GM20000 (cell line): ENCODE data around the gene UTF1.

Source experiments
- DNase-seq: peaks from one replicate; pipeline ENCODE4 v3.0.0; 2012; ENCODE audit warnings: low spot score
- CTCF ChIP-seq: IDR thresholded peaks from 2 replicates; pipeline ENCODE4 v1.5.1; 2012; ENCODE audit warnings: mild to moderate bottlenecking, control low read depth; ENCODE audit errors: extremely low read depth, missing control alignments

UTF1 gene

DNA sequence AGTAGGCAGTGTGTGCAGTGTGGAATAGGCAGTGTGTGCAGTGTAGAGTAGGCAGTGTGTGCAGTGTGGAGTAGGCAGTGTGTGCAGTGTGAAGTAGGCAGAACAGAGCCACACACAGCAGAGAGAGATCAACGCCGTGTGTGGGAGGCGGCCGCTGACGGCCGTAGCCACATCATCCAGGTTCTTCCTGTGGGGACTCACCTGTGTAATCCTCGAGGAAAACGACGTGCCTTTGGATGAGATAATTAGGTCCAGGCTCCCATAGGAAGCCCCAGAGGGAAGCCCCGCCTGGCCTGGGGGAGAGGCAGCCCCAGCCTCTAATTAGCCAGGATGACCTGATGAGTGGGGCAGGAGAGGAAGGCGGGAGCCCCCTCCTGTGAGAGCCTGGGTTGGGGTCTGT is 44.6 kb upstream of the UTF1 start:
- no peak for DNase-seq
- TF ChIP-seq CTCF = no peak

DNA sequence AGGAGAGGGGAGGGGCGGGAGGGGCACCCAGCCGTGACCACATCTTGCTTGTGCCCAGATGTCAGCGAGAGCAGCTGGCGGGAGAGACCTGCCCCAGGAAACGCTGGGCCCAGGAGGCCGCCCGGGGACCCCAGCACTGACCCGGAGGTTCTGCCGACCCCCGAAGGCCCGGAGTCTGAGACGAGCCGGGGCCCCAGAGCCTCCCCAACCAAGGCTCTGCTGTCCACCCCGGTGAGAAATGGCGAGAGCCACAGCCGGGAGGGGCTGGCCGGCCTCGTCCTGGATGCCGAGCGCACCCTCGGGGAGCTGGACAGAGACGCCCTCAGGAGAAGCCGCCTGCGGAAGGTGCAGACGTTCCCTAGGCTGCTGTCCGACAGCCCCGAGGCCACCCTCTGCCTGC is 44.1 kb upstream of the UTF1 start:
- no peak for TF ChIP-seq CTCF
- DNase-seq = no peak

DNA sequence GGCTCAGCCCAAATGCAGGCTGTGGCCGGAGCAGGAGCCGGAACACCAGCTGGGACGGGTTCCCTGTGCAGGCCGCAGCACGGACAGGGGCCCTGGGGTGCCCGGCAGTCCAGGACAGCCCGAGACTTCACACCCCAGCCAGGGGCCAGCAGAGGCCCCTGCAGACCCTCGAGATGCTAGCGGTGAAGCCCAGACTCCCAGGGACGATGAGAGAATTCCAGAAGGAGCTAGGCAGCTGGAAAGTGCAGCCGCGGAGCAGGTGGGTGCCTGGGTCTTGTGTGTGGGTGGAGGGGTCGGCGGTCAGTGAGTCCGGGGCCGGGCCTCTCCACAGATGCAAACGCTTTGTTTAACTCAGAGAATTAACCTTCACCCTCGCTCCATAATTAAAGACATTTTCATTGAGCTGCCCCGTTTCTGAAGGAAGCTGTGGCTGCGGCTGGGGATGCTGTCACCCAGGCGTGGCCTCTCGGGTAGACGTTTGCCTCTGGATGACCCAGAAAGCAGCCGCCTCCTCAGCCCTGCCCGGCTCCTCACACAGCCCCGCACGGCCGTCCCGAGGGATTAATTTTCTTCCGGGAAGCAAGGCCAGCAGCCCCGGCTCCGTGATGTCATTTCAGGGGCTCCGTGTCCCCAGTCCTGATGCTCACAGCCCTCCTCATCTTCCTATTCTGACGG is 43.5 kb upstream of the UTF1 start:
- TF ChIP-seq CTCF = no peak
- DNase-seq = no peak

DNA sequence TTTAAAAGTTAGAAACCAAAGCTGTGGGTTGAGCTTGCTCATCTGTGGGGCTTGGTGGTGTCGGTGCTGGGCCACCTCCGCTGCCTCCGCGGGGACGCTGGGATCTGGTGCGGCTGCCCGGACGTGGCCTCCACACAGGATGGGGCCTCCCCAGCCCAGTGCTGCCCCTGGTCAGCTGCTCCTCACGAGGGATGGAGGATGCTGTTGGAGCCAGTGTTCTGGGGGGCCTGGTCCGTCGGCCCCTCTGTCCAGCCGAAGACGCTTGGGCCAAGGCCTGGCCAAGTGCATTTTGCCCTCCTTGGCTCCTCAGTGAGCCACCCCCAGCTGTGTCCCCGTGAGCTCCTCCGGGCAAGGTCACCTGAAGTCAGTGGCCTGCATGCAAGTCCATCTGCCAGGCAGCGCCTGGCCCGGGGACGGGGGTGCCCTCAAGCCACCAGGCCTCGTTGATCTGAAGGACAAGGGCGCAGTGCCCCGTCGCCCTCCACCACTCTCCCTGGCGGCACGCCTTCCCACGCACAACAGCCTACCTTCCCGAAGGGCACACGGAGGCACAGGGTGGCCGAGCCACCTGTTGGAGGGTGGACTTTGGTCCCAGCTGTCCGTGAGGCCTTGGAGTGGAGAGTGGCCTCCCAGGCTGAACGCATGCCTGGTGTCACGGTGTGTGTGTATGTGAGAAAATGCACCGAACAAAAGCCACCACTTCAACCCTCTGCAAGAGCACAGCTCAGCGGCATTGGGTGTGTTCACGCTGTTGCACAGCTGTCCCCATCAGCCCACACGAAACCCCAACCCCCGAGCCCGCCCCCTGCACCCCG is 42.7 kb upstream of the UTF1 start:
- DNase-seq = no peak
- TF ChIP-seq CTCF = no peak

DNA sequence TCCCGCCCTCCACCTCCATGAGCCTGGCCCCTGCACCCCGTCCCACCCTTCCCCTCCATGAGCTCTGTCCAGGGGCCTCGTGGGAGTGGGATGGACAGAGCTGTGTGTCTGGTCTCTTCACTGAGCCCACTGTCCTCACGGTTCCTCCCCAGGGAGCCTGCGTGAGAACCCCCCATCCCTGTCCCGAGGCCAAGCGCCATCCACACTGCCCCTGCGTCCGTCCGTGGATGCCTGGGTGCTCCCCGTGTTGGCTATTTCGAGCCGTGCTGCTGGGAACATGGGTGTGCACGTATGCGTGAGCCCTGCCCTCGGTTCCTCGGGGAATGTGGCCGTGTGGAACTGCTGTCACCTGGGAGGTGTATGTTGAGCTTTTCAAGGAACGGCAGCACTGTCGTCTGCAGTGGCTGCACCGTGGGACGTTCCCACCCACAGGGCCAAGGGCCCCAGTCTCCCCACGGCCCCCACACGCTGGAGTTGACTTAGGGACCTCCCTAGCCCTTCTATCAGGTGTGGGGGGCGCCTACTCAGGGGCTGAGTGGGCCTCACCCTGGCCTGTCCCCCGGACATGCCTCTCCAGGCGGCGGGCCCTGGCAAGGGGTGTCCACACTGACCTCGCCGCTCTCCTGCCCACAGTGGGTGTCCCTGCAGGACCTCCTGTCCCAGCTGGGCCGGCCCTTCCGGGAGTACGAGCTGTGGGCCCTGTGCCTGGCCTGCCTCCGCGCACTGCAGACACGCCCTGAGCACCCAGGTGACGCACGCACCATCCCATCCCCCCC is 41.9 kb upstream of the UTF1 start:
- TF ChIP-seq CTCF = no peak
- no peak for DNase-seq

DNA sequence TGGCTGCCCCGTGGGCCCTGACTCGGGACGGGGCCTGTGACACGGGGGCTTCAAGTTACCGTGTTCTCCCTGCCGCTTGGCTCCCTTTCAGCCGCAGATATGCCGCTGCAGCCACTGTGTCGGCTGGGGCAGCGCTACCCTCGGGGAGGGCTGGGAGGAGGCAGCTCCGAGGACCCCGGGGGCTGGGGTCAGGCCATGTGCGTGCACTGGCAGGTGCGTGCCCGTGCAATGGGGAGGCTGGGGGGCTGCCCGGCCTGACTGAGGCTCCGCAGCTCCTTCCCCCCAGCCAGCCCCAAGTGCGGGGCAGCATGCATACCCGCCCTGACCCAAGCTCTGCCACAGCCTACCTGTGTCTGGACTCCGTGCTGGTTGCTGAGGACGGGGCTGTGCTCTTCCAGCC is 40.8 kb upstream of the UTF1 start:
- no peak for DNase-seq
- no peak for TF ChIP-seq CTCF

GRCh38 chr10:133189726-133190125 is 40.3 kb upstream of the UTF1 start:
- TF ChIP-seq CTCF = no peak
- no peak for DNase-seq
